Karpas-422 (cell line): ENCODE measurements around the gene KLF16. TPM values are rescaled to one million over a fixed set of nuclear protein-coding genes. Genes with fewer than 3 reads are reported as not detected.
"Not testable (repeated sequence)": the region's sequence is repeated elsewhere in the genome, so short reads cannot be mapped to it uniquely, and the experiment has no call there.

Experiments
- DNase-seq: peaks from one replicate; pipeline ENCODE4 v3.0.0-alpha.2; 2015
- H2AFZ ChIP-seq: fragments of 200-600 bp; sonication (generic); 2 replicates; pipeline ENCODE4 v1.6.1; 2014; ENCODE audit warnings: antibody characterized with exemption, low read length, mixed read lengths
- H3K27ac ChIP-seq: fragments of 200-600 bp; sonication (generic); 2 replicates; pipeline ENCODE4 v1.5.1; 2014; ENCODE audit warnings: mild to moderate bottlenecking, low read length, moderate library complexity
- H3K27me3 ChIP-seq: fragments of 200-600 bp; sonication (generic); 2 replicates; pipeline ENCODE4 v1.6.1; 2014; ENCODE audit warnings: low read length, mixed read lengths
- H3K36me3 ChIP-seq: fragments of 200-600 bp; sonication (generic); 2 replicates; pipeline ENCODE4 v1.6.1; 2014; ENCODE audit warnings: low read length, mixed read lengths; ENCODE audit not compliant: insufficient read depth
- H3K4me1 ChIP-seq: fragments of 200-600 bp; sonication (generic); 2 replicates; pipeline ENCODE4 v1.6.1; 2014; ENCODE audit warnings: mild to moderate bottlenecking, low read length, mixed read lengths
- H3K4me2 ChIP-seq: fragments of 200-600 bp; sonication (generic); 2 replicates; pipeline ENCODE4 v1.6.1; 2014; ENCODE audit warnings: low read length, low read depth, mild to moderate bottlenecking; ENCODE audit not compliant: poor library complexity, severe bottlenecking
- H3K4me3 ChIP-seq: fragments of 200-600 bp; sonication (generic); 2 replicates; pipeline ENCODE4 v1.5.1; 2014; ENCODE audit warnings: mild to moderate bottlenecking, antibody characterized with exemption, low read length, mixed read lengths
- H3K79me2 ChIP-seq: fragments of 200-600 bp; sonication (generic); 2 replicates; pipeline ENCODE4 v1.6.1; 2014; ENCODE audit warnings: mild to moderate bottlenecking, low read length, mixed read lengths
- H3K9ac ChIP-seq: fragments of 200-600 bp; sonication (generic); 2 replicates; pipeline ENCODE4 v1.6.0; 2014; ENCODE audit warnings: low read length
- H3K9me2 ChIP-seq: fragments of 200-600 bp; sonication (generic), shearing (Covaris generic); replicated peaks from 2 replicates; pipeline ENCODE4 v1.6.0; 2014; ENCODE audit warnings: mild to moderate bottlenecking, low read length, moderate library complexity; ENCODE audit not compliant: insufficient read depth
- H3K9me3 ChIP-seq: fragments of 300-700, 200-600 bp; sonication (generic); 2 replicates; pipeline ENCODE4 v1.6.1; 2014; ENCODE audit warnings: low read length, mixed read lengths
- H4K20me1 ChIP-seq: fragments of 200-600 bp; sonication (generic); 2 replicates; pipeline ENCODE4 v1.6.1; 2014; ENCODE audit warnings: mild to moderate bottlenecking, antibody characterized with exemption, low read length, low read depth; ENCODE audit not compliant: insufficient read depth
- total RNA-seq: library from RNA; depleted of rRNA; stranded (reverse); fragments of >200 nt; shearing (Covaris generic); gene quantifications from 2 replicates; pipeline ENCODE4 v1.2.3, GENCODE V29; 2014; ENCODE audit warnings: low replicate concordance

Gene KLF16
- total RNA-seq, 1 experiment from 2014 or later: 13.2 TPM

DNA sequence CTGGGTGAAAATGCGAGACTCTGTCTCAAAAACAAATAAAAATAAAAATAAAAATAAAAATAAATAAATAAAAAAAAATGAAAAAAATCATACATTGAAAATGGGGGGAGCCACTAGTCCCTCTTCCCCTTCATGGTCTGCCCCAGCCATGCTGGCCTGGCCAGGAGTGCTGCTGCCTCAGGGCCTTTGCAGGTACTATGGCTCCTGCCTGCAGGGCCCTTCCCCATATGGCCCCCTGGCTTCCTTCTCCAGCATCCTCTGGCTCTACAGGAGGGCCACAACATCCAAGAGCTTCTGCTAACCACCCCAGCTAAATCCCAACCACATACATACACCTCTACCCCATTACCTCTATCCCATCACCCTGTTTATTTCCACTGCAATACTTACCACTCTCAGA is 26.5 kb upstream of the KLF16 start:
- no peaks in the 10 kb centered on the region for H3K36me3 ChIP-seq
- H4K20me1 ChIP-seq: no peaks in the 10 kb centered on the region
- peaks cover 2% of the 10 kb centered on the region for H3K79me2 ChIP-seq
- H3K9me3 ChIP-seq: no peaks in the 10 kb centered on the region
- H3K9me2 ChIP-seq: no peaks in the 10 kb centered on the region
- H3K9ac ChIP-seq: no peak overlapping the region
- no peaks in the 10 kb centered on the region for H3K4me1 ChIP-seq
- no peak overlapping the region for H3K27ac ChIP-seq
- 0 out of 2 replicates have a peak overlapping the region, but pooled peaks have one; percentile 54 for H2AFZ ChIP-seq
- no peaks in the 10 kb centered on the region for H3K27me3 ChIP-seq
- H3K4me3 ChIP-seq: no peak overlapping the region
- no peak overlapping the region for H3K4me2 ChIP-seq
- DNase-seq: no peak

GRCh38 chr19:1888385-1888784 is 25.0 kb upstream of the KLF16 start:
- peaks cover 17% of the 10 kb centered on the region for H3K79me2 ChIP-seq
- peaks cover 13% of the 10 kb centered on the region for H4K20me1 ChIP-seq
- H3K9ac ChIP-seq: no peak overlapping the region

GRCh38 chr19:1886360-1886759 is 23.0 kb upstream of the KLF16 start:
- not testable (repeated sequence) for H3K9ac ChIP-seq, H3K36me3 ChIP-seq, H3K4me2 ChIP-seq, H3K27me3 ChIP-seq, H2AFZ ChIP-seq, H3K27ac ChIP-seq, H3K4me3 ChIP-seq, H3K9me2 ChIP-seq, H3K9me3 ChIP-seq
- peaks cover 22% of the 10 kb centered on the region for H3K4me1 ChIP-seq
- DNase-seq: peak; percentile 20
- H3K79me2 ChIP-seq: peaks cover 34% of the 10 kb centered on the region
- H4K20me1 ChIP-seq: peaks cover 20% of the 10 kb centered on the region

More at GRCh38 chr19:1888385-1888784, 25.0 kb upstream of the KLF16 start:
- H3K4me1 ChIP-seq: peaks cover 10% of the 10 kb centered on the region
- no peaks in the 10 kb centered on the region for H3K27me3 ChIP-seq
- H3K9me3 ChIP-seq: no peaks in the 10 kb centered on the region
- peak; percentile 15 for DNase-seq
- H2AFZ ChIP-seq: no peak overlapping the region
- no peak overlapping the region for H3K4me2 ChIP-seq
- H3K4me3 ChIP-seq: no peak overlapping the region
- H3K27ac ChIP-seq: no peak overlapping the region
- no peaks in the 10 kb centered on the region for H3K9me2 ChIP-seq
- H3K36me3 ChIP-seq: no peaks in the 10 kb centered on the region

DNA sequence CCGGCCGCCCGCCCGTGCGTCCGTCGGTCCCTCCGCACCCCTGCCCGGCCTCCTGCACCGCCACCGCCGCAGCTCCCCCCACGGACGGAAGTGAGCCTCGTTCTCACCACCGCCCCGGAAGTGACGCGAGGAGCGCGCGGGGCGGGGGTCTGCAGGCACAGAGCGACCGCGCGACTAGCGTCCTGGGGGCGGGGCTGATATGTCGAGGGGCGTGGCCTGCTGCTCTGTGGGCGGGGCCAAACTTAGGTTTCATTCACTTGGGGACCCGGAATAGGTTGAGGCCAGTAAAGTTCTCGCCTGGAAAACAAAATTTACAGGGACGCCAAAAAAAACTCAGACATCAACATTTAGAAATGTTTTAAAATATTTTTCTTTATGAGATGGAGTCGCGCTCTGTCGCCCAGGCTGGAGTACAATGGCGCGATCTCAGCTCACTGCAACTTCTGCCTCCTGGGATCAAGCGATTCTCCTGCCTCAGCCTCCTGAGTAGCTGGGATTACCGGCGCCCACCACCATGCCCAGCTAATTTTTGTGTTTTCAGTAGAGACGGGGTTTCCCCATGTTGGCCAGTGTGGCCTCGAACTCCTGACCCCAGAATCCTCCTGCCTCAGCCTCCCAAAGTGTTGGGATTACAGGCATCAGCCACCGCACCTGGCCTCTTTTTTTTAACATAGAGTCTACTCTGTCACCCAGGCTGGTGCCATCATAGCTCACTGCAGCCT is 22.2 kb upstream of the KLF16 start, which contains the start of gene ABHD17A:
TSS of gene ABHD17A (minus strand) at position 99 of the 722 bp plus-strand sequence. CDS start 3,930 bp downstream, outside the sequence.
- Histone ChIP-seq H3K4me2 (peak within 1 kb of the TSS; percentile 84), H3K4me3 (peak within 1 kb of the TSS; percentile 97), H3K79me2 (peaks cover 37% of the 10 kb centered on the region), H4K20me1 (peaks cover 22% of the 10 kb centered on the region), H3K9ac (peak within 1 kb of the TSS; percentile 95), H3K4me1 (peaks cover 22% of the 10 kb centered on the region)
- H3K27me3 ChIP-seq, H3K9me2 ChIP-seq, H2AFZ ChIP-seq, H3K27ac ChIP-seq, H3K36me3 ChIP-seq, H3K9me3 ChIP-seq: not testable (repeated sequence)
- peak; percentile 98 for DNase-seq

- H4K20me1 ChIP-seq: peaks cover 24% of the 10 kb centered on the region
- no peaks in the 10 kb centered on the region for H3K27me3 ChIP-seq
- H3K4me1 ChIP-seq: peaks cover 22% of the 10 kb centered on the region
- H3K9me2 ChIP-seq: no peaks in the 10 kb centered on the region
- peak overlapping the region; percentile 84 for H3K4me2 ChIP-seq
- no peak overlapping the region for H2AFZ ChIP-seq
- peaks cover 41% of the 10 kb centered on the region for H3K79me2 ChIP-seq
- H3K4me3 ChIP-seq: peak overlapping the region; percentile 97
- H3K9ac ChIP-seq: peak overlapping the region; percentile 95
- no peaks in the 10 kb centered on the region for H3K9me3 ChIP-seq
- no peak overlapping the region for H3K27ac ChIP-seq
- DNase-seq: peak; percentile 56
- no peaks in the 10 kb centered on the region for H3K36me3 ChIP-seq
These were observed 21.4 kb upstream of the KLF16 start for GRCh38 chr19:1884719-1885334.

GRCh38 chr19:1884291-1884718 is 20.9 kb upstream of the KLF16 start:
- DNase-seq: peak; percentile 61

DNA sequence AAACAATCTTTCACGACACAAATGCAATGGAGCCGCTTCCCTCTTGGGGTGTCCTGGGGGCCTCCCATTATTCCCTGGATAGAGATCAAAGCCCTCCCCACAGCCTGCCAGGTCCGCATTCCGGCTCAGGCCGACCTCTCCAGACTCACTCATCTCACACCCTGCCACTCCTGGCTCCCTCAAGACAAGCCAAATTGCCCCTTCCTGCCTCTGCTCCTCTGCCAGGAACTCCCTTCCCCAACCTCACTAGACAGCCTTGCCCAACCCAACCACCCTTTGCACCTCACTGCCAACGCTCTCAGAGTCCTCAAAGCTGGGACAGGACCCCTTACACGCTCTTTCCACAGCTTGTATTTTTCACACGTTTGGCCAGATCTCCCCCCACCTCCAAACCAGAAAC is 20.4 kb upstream of the KLF16 start:
- DNase-seq: peak; percentile 49
- no peaks in the 10 kb centered on the region for H3K9me3 ChIP-seq
- no peaks in the 10 kb centered on the region for H3K36me3 ChIP-seq
- H3K4me1 ChIP-seq: peaks cover 22% of the 10 kb centered on the region
- peak overlapping the region; percentile 84 for H3K4me2 ChIP-seq
- H3K27ac ChIP-seq: no peak overlapping the region
- H3K27me3 ChIP-seq: no peaks in the 10 kb centered on the region
- H3K9ac ChIP-seq: peak overlapping the region; percentile 95
- H3K9me2 ChIP-seq: no peaks in the 10 kb centered on the region
- peaks cover 24% of the 10 kb centered on the region for H4K20me1 ChIP-seq
- no peak overlapping the region for H2AFZ ChIP-seq
- H3K4me3 ChIP-seq: peak overlapping the region; percentile 97
- peaks cover 41% of the 10 kb centered on the region for H3K79me2 ChIP-seq

More at GRCh38 chr19:1884291-1884718, 20.9 kb upstream of the KLF16 start:
- Histone ChIP-seq H4K20me1 (peaks cover 24% of the 10 kb centered on the region), H2AFZ (no peak overlapping the region), H3K79me2 (peaks cover 41% of the 10 kb centered on the region), H3K9ac (peak overlapping the region; percentile 95), H3K4me2 (peak overlapping the region; percentile 84), H3K36me3 (no peaks in the 10 kb centered on the region), H3K27me3 (no peaks in the 10 kb centered on the region), H3K27ac (no peak overlapping the region), H3K4me1 (peaks cover 22% of the 10 kb centered on the region), H3K9me2 (no peaks in the 10 kb centered on the region), H3K9me3 (no peaks in the 10 kb centered on the region), H3K4me3 (peak overlapping the region; percentile 97)
